SIG-M5 (cell line): ENCODE data around the gene STK36.
A peak's percentile ranks its signal among the peaks of the same experiment; 100 is the strongest.

ENCODE experiments used
- DNase-seq: peaks from one replicate; lab custom pipeline; 2025; lab: John Stamatoyannopoulos, UW

STK36 gene

DNA sequence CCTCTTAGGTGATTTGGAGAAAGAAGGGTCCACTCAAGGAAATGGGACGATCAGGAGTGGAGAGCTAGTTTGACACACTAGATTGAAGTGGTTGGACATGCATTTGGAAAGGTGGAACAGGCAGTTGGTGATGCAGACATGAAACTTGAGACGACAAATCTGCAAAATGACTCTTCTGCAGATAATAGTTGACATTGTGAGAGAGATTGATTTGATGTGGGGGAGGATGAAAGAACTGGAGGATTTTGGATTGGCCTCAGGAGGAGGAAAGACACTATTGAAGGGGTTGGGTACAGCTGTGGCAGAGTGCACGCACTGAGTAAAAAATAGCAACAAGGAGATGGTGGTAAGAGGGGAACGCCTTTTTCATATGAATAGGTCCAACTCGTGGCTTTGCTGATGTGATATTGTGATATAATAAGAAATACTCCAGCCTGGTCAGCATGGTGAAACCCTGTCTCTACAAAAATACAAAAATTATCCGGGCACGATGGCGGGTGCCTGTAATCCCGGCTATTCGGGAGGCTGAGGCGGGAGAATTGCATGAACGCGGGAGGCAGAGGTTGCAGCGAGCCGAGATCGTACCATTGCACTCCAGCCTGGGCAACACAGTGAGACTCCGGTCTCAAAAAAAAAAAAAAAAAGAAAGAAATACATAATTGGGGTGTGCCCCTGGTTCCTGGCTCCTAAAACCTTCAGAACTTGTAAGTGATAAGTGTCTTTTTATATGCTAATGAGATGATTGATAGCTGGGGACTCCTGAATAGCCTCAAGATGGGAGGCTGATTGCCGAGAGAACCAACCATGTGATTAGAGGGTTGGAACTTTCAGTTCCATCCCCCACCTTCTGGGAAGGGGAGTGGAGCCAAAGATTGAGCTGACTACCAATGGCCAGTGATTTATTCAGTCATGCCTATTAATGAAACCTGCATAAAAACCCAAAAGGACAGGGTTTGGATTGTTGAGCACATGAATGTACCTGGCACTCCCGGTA lies 48.5 kb downstream of the STK36 start:
- DNase-seq, result no peak

- DNase-seq, result no peak
Observed at GRCh38 chr2:218721488-218721887, 49.6 kb downstream of the STK36 start.

- DNase-seq, result no peak
Observed at GRCh38 chr2:218721934-218722333, 50.0 kb downstream of the STK36 start.

GRCh38 chr2:218722419-218722818 lies 50.5 kb downstream of the STK36 start:
- no peak for DNase-seq

- no peak for DNase-seq
Observed at GRCh38 chr2:218722876-218723785, 51.2 kb downstream of the STK36 start.

DNA sequence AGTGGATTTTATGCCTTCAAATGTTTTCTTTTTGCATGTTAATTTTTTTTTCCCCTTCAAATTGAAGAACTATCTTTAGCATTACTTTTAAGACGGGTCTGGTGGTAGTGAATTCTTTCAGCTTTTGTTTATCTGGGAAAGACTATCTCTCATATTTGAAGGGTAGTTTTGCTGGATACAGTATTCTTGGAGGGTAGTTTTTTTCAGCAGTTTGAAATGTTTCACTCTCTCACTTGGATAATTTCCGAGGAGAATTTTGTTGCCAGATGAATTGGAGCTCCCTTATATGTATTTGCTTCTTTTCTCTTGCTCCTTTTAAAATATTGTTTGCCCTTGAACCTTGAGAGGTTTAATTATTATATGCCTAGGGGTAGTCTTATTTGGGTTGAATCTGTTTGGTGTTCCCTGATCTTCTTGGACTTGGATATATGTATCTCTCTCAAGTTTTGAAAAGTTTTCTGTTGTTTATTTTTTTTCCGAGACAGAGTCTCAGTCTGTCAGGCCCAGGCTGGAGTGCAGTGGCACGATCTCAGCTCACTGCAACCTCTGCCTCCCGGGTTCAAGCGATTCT lies 54.2 kb downstream of the STK36 start:
- no peak for DNase-seq

- no peak for DNase-seq
Observed at GRCh38 chr2:218727502-218728165, 55.7 kb downstream of the STK36 start.

DNA sequence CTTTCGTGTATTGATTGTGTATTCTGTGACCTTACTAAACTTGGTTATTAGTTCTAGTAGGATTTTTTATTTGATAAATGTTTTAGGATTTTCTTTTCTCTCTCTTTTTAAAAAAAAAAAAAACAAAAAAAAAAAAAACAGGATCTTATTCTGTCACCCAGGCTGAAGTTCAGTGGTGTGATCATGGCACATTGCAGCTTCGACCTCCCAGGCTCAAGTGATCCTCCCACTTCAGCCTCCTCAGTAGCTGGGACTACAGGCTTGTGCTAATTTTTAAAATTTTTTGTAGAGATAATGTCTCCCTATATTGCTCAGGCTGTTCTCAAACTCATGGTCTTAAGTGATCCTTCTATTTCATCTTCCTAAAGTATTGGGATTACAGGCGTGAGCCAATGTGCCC lies 57.8 kb downstream of the STK36 start:
- no peak for DNase-seq

- no peak for DNase-seq
Observed at GRCh38 chr2:218732052-218732760, 60.3 kb downstream of the STK36 start.

GRCh38 chr2:218732761-218733158 lies 60.9 kb downstream of the STK36 start:
- no peak for DNase-seq

GRCh38 chr2:218733171-218734021 lies 61.5 kb downstream of the STK36 start:
- DNase-seq, result peak; percentile 91

DNA sequence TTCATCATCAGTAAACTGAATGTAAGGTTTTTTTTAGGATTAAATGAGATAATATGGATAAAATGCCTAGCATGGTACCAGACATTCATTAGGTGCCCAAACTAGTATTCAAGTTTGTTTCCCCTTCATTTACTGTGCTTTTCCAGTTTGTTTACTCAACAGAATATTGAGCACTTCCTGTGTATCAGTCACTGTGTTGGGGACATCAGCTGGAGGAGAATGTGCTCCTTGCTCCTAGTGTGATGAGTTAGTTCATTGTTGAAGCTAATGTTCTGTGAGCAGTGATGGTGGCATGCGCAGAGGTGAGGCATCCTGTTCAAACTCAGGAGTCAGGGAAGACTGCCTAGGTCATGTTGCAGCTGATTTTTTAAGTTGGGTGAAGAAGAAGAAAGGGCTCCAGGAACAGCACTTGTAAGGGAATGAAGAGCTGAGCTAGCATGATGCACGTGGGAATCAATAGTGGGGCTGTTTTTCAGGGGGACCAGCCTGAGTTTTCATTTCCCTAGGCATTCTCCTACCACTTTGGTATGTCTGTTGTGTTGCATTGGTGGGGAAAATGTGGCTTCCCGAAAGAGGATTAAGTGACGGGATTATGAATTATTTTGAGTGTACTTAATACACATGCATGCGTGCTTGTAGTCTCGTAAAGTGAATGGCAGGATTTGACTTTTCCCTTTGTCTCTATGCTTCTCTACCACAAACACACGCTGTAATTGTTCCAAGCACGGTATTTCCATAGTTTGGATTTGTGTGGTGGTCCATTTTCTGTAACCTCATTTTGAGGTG lies 62.5 kb downstream of the STK36 start:
- no peak for DNase-seq

DNA sequence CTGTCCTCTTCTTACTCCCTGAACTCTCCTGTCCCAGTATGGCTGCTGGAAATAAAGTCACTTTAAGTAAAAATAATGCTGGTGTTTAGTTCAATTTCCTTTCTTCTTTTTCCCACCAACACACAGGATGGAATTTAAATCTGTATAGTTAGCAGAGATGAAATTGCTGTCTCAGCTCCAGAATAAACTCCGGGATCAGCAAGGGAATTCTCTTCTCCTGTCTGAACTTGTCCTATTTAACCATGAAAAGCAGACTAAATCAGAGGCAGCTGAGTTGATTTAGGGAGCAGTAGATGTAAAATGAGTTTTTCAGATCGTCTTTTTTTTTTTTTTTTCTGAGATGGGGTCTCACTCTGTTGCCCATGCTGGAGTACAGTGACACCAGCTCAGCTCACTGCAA lies 64.6 kb downstream of the STK36 start:
- DNase-seq, result no peak

DNA sequence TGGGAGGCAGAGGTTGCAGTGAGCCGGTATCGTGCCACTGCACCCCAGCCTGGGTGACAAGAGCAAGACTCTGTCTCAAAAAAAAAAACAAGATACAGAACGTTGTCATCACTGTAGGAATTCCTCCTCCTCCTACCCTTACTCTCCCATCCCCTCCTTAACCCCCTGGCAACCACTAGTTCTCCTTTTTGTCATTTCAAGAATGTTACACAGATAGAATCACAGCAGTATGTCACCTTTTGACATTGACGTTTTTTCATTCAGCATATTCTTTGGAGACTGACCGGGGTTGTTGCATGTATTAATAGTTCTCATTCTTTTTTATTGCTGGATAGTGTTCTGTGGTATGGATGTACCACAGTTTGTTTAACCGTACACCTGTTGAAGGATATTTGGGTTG lies 71.2 kb downstream of the STK36 start:
- DNase-seq, result no peak

DNA sequence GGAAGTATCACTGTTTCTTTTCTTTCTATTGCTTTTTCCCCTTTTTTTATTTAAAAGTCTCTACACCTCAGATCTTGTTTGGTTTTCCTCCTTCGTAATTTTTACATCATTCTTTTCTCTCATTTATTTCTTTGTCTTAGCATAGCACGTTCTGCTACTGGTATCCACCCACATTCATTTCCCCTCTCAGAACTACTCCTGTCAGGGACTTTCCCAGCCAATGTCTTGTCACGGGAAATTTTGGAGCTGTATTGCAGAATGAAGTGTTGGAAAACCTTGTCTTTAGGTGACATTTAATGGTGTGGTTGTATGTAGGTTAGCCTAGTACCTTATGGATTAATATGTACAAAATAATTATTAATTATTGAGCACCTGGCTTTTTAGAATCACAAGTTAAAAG lies 72.7 kb downstream of the STK36 start:
- no peak for DNase-seq

DNA sequence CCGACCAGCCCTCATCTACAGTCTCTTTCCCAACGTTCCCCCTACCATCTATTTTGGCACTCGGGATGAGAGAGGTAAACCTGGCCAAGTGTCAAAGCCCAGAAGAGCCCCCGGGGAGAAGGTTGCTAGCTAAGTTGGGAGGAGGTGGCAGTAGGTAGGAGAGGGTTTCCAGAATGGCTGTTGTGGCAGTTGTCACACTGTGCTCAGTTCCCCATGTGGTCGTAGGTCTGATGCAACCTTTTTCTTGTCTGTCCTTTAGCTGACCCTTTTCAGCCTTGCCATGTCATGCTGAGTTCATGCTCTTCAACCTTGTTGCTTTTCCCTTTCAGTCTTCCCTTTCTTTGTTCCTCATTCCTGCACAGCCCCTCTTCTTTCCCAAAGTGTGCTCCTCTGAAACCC lies 73.3 kb downstream of the STK36 start:
- DNase-seq, result peak; percentile 40

DNA sequence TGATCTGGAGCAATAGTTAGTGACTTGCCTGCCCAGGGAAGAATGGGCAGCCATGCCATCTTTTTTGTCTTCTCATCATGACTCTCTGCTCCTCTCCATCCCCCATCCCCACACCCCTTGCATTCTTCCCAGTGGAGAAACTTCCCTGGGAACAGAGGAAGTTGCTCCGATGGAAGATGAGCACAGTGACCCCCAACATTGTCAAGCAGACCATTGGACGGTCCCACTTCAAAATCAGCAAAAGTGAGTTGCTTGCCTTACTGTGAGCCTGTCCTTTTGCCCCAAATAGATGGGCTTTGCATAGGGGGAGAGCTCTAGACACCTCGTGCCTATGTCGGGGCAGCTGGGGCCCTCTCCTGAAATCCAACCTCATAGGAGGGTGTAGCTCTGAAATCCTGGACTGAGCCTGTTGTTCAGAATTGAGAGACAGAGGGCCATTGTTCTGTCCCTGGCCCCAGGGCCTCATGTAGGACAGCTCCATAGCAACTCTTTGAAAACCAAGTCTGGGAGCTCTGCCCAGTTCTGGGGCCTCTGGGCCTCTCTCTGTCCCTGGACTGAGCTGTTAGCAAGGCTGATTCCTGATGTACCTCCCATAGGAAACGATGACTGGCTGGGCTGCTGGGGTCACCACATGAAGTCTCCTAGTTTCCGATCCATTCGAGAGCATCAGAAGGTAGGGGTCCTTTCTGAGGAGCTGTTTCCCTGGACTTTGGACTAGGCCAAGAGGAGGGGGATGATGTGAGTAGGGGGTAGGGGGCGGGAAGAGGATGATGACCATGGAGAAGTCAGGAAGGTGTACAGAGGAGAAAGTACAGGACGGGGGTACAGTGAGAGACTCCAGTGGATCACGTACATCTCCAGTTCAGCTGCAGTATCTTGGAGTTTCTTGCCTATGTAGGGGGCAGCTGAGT lies 73.9 kb downstream of the STK36 start:
- DNase-seq, result no peak

DNA sequence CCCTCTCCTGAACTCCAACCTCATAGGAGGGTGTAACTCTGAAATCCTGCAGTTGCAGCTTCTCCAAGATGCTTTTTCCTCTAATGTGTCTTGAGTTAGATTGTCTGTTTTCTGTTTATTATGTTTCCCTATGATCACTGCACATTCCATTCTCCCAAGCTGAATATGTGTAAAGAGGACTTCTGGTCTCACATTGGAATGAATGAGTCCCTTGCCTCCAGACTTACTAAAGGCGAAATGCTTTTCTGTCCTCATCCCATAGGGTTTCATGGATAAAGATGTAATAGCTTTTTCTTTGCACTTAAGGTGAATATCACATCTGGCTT lies 74.5 kb downstream of the STK36 start:
- no peak for DNase-seq

DNA sequence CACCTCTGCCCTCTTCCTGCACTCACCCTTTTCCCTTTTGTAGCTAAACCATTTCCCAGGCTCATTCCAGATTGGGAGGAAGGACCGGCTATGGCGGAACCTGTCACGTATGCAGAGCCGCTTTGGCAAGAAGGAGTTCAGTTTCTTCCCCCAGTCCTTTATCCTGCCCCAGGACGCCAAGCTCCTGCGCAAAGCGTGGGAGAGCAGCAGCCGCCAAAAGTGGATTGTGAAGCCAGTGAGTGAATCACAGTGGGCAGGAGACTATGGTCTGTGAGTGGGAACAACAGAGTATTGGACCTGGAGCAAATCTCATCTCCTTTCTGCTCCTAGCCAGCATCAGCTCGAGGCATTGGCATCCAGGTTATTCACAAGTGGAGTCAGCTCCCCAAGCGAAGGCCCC lies 75.1 kb downstream of the STK36 start:
- no peak for DNase-seq
